GM18951 (cell line): ENCODE results near the gene UGT1A6.

Source experiments
- POLR2A ChIP-seq: IDR thresholded peaks from 4 replicates; pipeline ENCODE4 v1.6.1; 2011; ENCODE audit warnings: mild to moderate bottlenecking; ENCODE audit not compliant: insufficient read length, insufficient read depth; ENCODE audit errors: extremely low read depth
- in situ Hi-C: fragments of 300-500 bp; cut with MboI; formaldehyde crosslinking; loops from one replicate; pipeline ENCODE4 v1.12.0; 2022; ENCODE audit warnings: low sequenced_read_pairs, mixed read lengths, inconsistent platforms; ENCODE audit not compliant: unreplicated experiment

The UGT1A6 gene

GRCh38 chr2:233811732-233812131 is 119.0 kb downstream of the UGT1A6 start:
- no peak for TF ChIP-seq POLR2A
- in situ Hi-C loops = no loop called here

- in situ Hi-C loops = no loop called here
- TF ChIP-seq POLR2A = no peak
Observed at GRCh38 chr2:233813236-233814055, 120.8 kb downstream of the UGT1A6 start.

- in situ Hi-C loops = no loop called here
- TF ChIP-seq POLR2A = no peak
Observed at GRCh38 chr2:233814056-233814835, 121.6 kb downstream of the UGT1A6 start.

- no peak for TF ChIP-seq POLR2A
- in situ Hi-C loops = no loop called here
Observed at GRCh38 chr2:233815861-233816260, 123.2 kb downstream of the UGT1A6 start.

GRCh38 chr2:233816334-233816733 is 123.6 kb downstream of the UGT1A6 start:
- in situ Hi-C loops = no loop called here
- no peak for TF ChIP-seq POLR2A

- TF ChIP-seq POLR2A = no peak
- in situ Hi-C loops = no loop called here
Observed at GRCh38 chr2:233816771-233817170, 124.1 kb downstream of the UGT1A6 start.

- TF ChIP-seq POLR2A = no peak
- in situ Hi-C loops = no loop called here
Observed at GRCh38 chr2:233817361-233817911, 124.7 kb downstream of the UGT1A6 start.

GRCh38 chr2:233817995-233818638 is 125.4 kb downstream of the UGT1A6 start:
- TF ChIP-seq POLR2A = no peak
- in situ Hi-C loops = no loop called here

GRCh38 chr2:233818639-233819621 is 126.2 kb downstream of the UGT1A6 start:
- TF ChIP-seq POLR2A = no peak

GRCh38 chr2:233819884-233820773 is 127.4 kb downstream of the UGT1A6 start:
- TF ChIP-seq POLR2A = no peak
- in situ Hi-C loops = no loop called here

More at GRCh38 chr2:233818639-233819621, 126.2 kb downstream of the UGT1A6 start:
- in situ Hi-C loops = no loop called here

- in situ Hi-C loops = no loop called here
- no peak for TF ChIP-seq POLR2A
Observed at GRCh38 chr2:233820774-233821105, 128.1 kb downstream of the UGT1A6 start.
